H9 (cell line): Measurements from ENCODE around the gene C1D. TPM values are rescaled to one million over a fixed set of nuclear protein-coding genes. Genes with fewer than 3 reads are reported as not detected.

ENCODE experiments used
- DNase-seq: peaks from one replicate; pipeline ENCODE4 v3.0.0-alpha.2; 2017
- H2AFZ ChIP-seq: one replicate; pipeline ENCODE4 v1.6.1; 2013; ENCODE audit warnings: mild to moderate bottlenecking, low read length, control low read depth, moderate library complexity
- H2AK5ac ChIP-seq: 2 replicates; pipeline ENCODE4 v1.6.1; 2013; ENCODE audit warnings: low read length, control low read depth, mixed read lengths; ENCODE audit not compliant: insufficient read length
- H2BK120ac ChIP-seq: one replicate; pipeline ENCODE4 v1.6.1; 2013; ENCODE audit warnings: low read depth, mild to moderate bottlenecking, low read length, control low read depth, inconsistent platforms; ENCODE audit not compliant: poor library complexity, severe bottlenecking
- H2BK12ac ChIP-seq: 2 replicates; pipeline ENCODE4 v1.6.1; 2013; ENCODE audit warnings: low read length, control low read depth, mixed read lengths, low read depth; ENCODE audit not compliant: insufficient read length
- H2BK15ac ChIP-seq: 2 replicates; pipeline ENCODE4 v1.6.1; 2013; ENCODE audit warnings: low read depth, low read length, control low read depth
- H2BK20ac ChIP-seq: one replicate; pipeline ENCODE4 v1.6.1; 2013; ENCODE audit warnings: low read depth, mild to moderate bottlenecking, low read length, control low read depth, inconsistent platforms; ENCODE audit not compliant: poor library complexity, severe bottlenecking
- H2BK5ac ChIP-seq: 2 replicates; pipeline ENCODE4 v1.6.1; 2013; ENCODE audit warnings: low read length, control low read depth, mixed read lengths; ENCODE audit not compliant: insufficient read length
- H3K14ac ChIP-seq: 2 replicates; pipeline ENCODE4 v1.6.1; 2013; ENCODE audit warnings: low read length, control low read depth; ENCODE audit not compliant: insufficient read depth
- H3K18ac ChIP-seq: 2 replicates; pipeline ENCODE4 v1.6.1; 2013; ENCODE audit warnings: low read depth, mild to moderate bottlenecking, mixed read lengths, low read length, control low read depth; ENCODE audit not compliant: insufficient read length
- H3K23ac ChIP-seq: 2 replicates; pipeline ENCODE4 v1.6.1; 2013; ENCODE audit warnings: low read length, control low read depth, mixed read lengths, low read depth; ENCODE audit not compliant: insufficient read length
- H3K23me2 ChIP-seq: 2 replicates; pipeline ENCODE4 v1.6.1; 2013; ENCODE audit warnings: low read depth, mild to moderate bottlenecking, mixed read lengths, low read length, control low read depth; ENCODE audit not compliant: insufficient read length, poor library complexity, severe bottlenecking
- H3K27ac ChIP-seq: 2 replicates; pipeline ENCODE4 v1.5.1; 2013; ENCODE audit warnings: low read length, control low read depth, mixed read lengths, low read depth; ENCODE audit not compliant: insufficient read length
- H3K27me3 ChIP-seq: 2 replicates; pipeline ENCODE4 v1.6.1; 2013; ENCODE audit warnings: low read length, control low read depth, inconsistent platforms; ENCODE audit not compliant: insufficient read depth
- H3K4ac ChIP-seq: 2 replicates; pipeline ENCODE4 v1.6.1; 2013; ENCODE audit warnings: low read depth, mild to moderate bottlenecking, control low read depth, inconsistent platforms, low read length, moderate library complexity
- H3K4me1 ChIP-seq: 2 replicates; pipeline ENCODE4 v1.6.1; 2013; ENCODE audit warnings: low read length, control low read depth, inconsistent platforms; ENCODE audit not compliant: insufficient read depth
- H3K4me2 ChIP-seq: 2 replicates; pipeline ENCODE4 v1.6.1; 2013; ENCODE audit warnings: low read length, control low read depth, mixed read lengths; ENCODE audit not compliant: insufficient read length, insufficient read depth
- H3K56ac ChIP-seq: 2 replicates; pipeline ENCODE4 v1.6.1; 2013; ENCODE audit warnings: low read depth, mild to moderate bottlenecking, mixed read lengths, low read length, control low read depth; ENCODE audit not compliant: insufficient read length
- H3K79me1 ChIP-seq: 2 replicates; pipeline ENCODE4 v1.6.1; 2013; ENCODE audit warnings: low read depth, mild to moderate bottlenecking, moderate library complexity, low read length, control low read depth, inconsistent platforms; ENCODE audit not compliant: insufficient read depth, poor library complexity, severe bottlenecking
- H3K79me2 ChIP-seq: 2 replicates; pipeline ENCODE4 v1.6.1; 2013; ENCODE audit warnings: low read length, control low read depth, inconsistent platforms; ENCODE audit not compliant: insufficient read depth
- H3K9ac ChIP-seq: 2 replicates; pipeline ENCODE4 v1.6.1; 2013; ENCODE audit warnings: low read length, control low read depth, mixed read lengths; ENCODE audit not compliant: insufficient read length; ENCODE audit errors: extremely low read depth
- H3K9me3 ChIP-seq: one replicate; pipeline ENCODE4 v1.6.1; 2013; ENCODE audit warnings: low read depth, low read length, inconsistent platforms; ENCODE audit not compliant: control insufficient read depth
- H3T11ph ChIP-seq: one replicate; pipeline ENCODE4 v1.6.1; 2013; ENCODE audit warnings: mild to moderate bottlenecking, low read length, control low read depth, inconsistent platforms
- H4K20me1 ChIP-seq: one replicate; pipeline ENCODE4 v1.6.1; 2013; ENCODE audit not compliant: control insufficient read depth, insufficient read length, insufficient read depth
- H4K5ac ChIP-seq: 2 replicates; pipeline ENCODE4 v1.6.1; 2013; ENCODE audit warnings: low read depth, mild to moderate bottlenecking, mixed read lengths, low read length, control low read depth; ENCODE audit not compliant: insufficient read length
- H4K8ac ChIP-seq: replicated peaks from 2 replicates; pipeline ENCODE4 v1.6.1; 2013; ENCODE audit warnings: low read length, control low read depth, mixed read lengths, low read depth; ENCODE audit not compliant: insufficient read length
- H4K91ac ChIP-seq: 2 replicates; pipeline ENCODE4 v1.6.1; 2013; ENCODE audit warnings: low read depth, mild to moderate bottlenecking, moderate library complexity, mixed read lengths, low read length, control low read depth; ENCODE audit not compliant: insufficient read length
- H3K27ac Mint-ChIP-seq, 3 experiments: 2 replicates in 2 of 3; 3 replicates in 1 of 3; pipeline ENCODE4 v1.8.0; 2020 to 2021; ENCODE audit warnings: mixed read lengths in 3 of 3, mild to moderate bottlenecking in 1 of 3, moderate library complexity in 1 of 3
- H3K27me3 Mint-ChIP-seq: 2 replicates; pipeline ENCODE4 v1.8.0; 2021; ENCODE audit warnings: low read depth, mild to moderate bottlenecking, moderate library complexity, mixed read lengths
- H3K36me3 Mint-ChIP-seq, 3 experiments: 2 replicates in 2 of 3; 3 replicates in 1 of 3; pipeline ENCODE4 v1.8.0; 2020 to 2021; ENCODE audit warnings: low read depth in 3 of 3, mixed read lengths in 3 of 3; ENCODE audit not compliant: insufficient read depth in 1 of 3
- H3K4me1 Mint-ChIP-seq, 2 experiments: 2 replicates each; pipeline ENCODE4 v1.8.0; 2020; ENCODE audit warnings: mixed read lengths in 2 of 2
- H3K4me3 Mint-ChIP-seq, 2 experiments: 2 replicates in 1 of 2; 3 replicates in 1 of 2; pipeline ENCODE4 v1.8.0; 2020 to 2021; ENCODE audit warnings: mild to moderate bottlenecking in 2 of 2, mixed read lengths in 2 of 2, moderate library complexity in 1 of 2
- H3K9me3 Mint-ChIP-seq, 2 experiments: 2 replicates in 1 of 2; 3 replicates in 1 of 2; pipeline ENCODE4 v1.8.0; 2020; ENCODE audit warnings: mild to moderate bottlenecking in 2 of 2, mixed read lengths in 2 of 2, moderate library complexity in 1 of 2
- WGBS: extraction: QIAGEN DNeasy Blood & Tissue Kit; methylation state at CpG from one replicate; pipeline ENCODE4 v1.1.7; 2013; ENCODE audit warnings: missing lambda C conversion rate, low lambda C conversion rate, mixed read lengths; ENCODE audit not compliant: insufficient read length; ENCODE audit errors: extremely low coverage; 5-methylcytosine and 5-hydroxymethylcytosine counted together
- total RNA-seq: library from RNA; stranded (reverse); gene quantifications from 2 replicates; pipeline ENCODE4 v1.2.1, GENCODE V29; 2021
- TF ChIP-seq, protein P1 (sequence below): fragments of 200-600 bp; sonication (generic); conservative IDR thresholded peaks from 3 replicates; pipeline ENCODE4 v1.8.0; 2021; ENCODE audit warnings: antibody characterized with exemption, mild to moderate bottlenecking

C1D gene
- total RNA-seq, 1 experiment from 2014 or later: 19.7 TPM

DNA sequence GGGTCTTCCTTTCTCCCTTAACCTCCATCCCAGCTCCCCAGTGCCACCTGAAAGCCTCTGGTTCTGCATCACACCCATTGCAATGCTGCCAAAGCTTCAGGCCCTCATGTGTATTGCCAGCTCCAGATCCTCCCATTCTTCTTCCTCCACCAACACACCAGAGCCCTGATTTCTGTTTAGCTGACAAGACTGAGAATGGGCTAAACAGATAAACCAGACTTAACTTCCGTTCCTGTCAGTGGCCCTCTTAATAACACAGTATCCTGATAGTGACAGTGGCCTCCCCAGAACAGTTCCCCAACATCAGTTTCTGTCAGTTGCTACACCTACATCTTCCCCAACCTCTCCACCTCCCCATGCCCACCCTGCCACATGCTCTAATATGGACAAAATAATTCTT is 31.3 kb upstream of the C1D start:
- H4K8ac ChIP-seq: no peak overlapping the region
- no peak overlapping the region for H2BK15ac ChIP-seq
- no peak overlapping the region for H3K9ac ChIP-seq
- H2BK20ac ChIP-seq: no peak overlapping the region
- no peak overlapping the region for H2AFZ ChIP-seq
- H3K79me2 ChIP-seq: no peaks in the 10 kb centered on the region
- no peaks in the 10 kb centered on the region for H4K20me1 ChIP-seq
- Mint-ChIP-seq H3K36me3 (no peaks in the 10 kb centered on the region), H3K4me1 (0 out of 4 replicates have a peak, but pooled peaks cover 0 to 4% of the 10 kb centered on the region in 2 experiments), H3K27ac (no peak overlapping the region), H3K4me3 (no peak overlapping the region), H3K9me3 (no peaks in the 10 kb centered on the region), H3K27me3 (peaks cover 13% of the 10 kb centered on the region)
- whole genome bisulfite sequencing: no CpG with 5 or more reads among the region's 1 CpG
- H3K27ac ChIP-seq: no peak overlapping the region
- no peak overlapping the region for H3K56ac ChIP-seq
- H2AK5ac ChIP-seq: no peak overlapping the region
- no peak overlapping the region for H3K23ac ChIP-seq
- H3K18ac ChIP-seq: no peak overlapping the region
- no peaks in the 10 kb centered on the region for H3K27me3 ChIP-seq
- H3K14ac ChIP-seq: no peak overlapping the region
- H4K5ac ChIP-seq: no peak overlapping the region
- H3T11ph ChIP-seq: no peak overlapping the region
- no peaks in the 10 kb centered on the region for H3K23me2 ChIP-seq
- no peak overlapping the region for H2BK120ac ChIP-seq
- H3K4me1 ChIP-seq: no peaks in the 10 kb centered on the region
- H3K9me3 ChIP-seq: no peaks in the 10 kb centered on the region
- no peak overlapping the region for H2BK5ac ChIP-seq
- DNase-seq: no peak
- no peaks in the 10 kb centered on the region for H3K79me1 ChIP-seq
- H2BK12ac ChIP-seq: no peak overlapping the region
- H3K4ac ChIP-seq: no peak overlapping the region
- H3K4me2 ChIP-seq: no peak overlapping the region
- H4K91ac ChIP-seq: no peak overlapping the region
- TF ChIP-seq, protein P1, sequence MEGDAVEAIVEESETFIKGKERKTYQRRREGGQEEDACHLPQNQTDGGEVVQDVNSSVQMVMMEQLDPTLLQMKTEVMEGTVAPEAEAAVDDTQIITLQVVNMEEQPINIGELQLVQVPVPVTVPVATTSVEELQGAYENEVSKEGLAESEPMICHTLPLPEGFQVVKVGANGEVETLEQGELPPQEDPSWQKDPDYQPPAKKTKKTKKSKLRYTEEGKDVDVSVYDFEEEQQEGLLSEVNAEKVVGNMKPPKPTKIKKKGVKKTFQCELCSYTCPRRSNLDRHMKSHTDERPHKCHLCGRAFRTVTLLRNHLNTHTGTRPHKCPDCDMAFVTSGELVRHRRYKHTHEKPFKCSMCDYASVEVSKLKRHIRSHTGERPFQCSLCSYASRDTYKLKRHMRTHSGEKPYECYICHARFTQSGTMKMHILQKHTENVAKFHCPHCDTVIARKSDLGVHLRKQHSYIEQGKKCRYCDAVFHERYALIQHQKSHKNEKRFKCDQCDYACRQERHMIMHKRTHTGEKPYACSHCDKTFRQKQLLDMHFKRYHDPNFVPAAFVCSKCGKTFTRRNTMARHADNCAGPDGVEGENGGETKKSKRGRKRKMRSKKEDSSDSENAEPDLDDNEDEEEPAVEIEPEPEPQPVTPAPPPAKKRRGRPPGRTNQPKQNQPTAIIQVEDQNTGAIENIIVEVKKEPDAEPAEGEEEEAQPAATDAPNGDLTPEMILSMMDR: no peak
